Neural progenitor cell (in vitro differentiated cells): ENCODE results near the gene C1QTNF6. TPM values are rescaled to one million over a fixed set of nuclear protein-coding genes. Genes with fewer than 3 reads are reported as not detected.

Experiments
- DNase-seq: peaks from one replicate; pipeline ENCODE4 v3.0.0-alpha.2; 2016; ENCODE audit warnings: low spot score
- H2AFZ ChIP-seq: fragments of 200-600 bp; sonication (generic); replicated peaks from 2 replicates; pipeline ENCODE4 v1.6.1; 2016; ENCODE audit warnings: antibody characterized with exemption
- H3F3A ChIP-seq: fragments of 200-600 bp; sonication (generic); 2 replicates; pipeline ENCODE4 v1.6.1; 2016; ENCODE audit warnings: antibody characterized with exemption, low read depth
- H3K27ac ChIP-seq: fragments of 200-600 bp; sonication (generic); 2 replicates; pipeline ENCODE4 v1.5.1; 2016; ENCODE audit warnings: mild to moderate bottlenecking
- H3K27me3 ChIP-seq: fragments of 200-600 bp; sonication (generic); 2 replicates; pipeline ENCODE4 v1.6.1; 2016; ENCODE audit warnings: mild to moderate bottlenecking, moderate library complexity
- H3K36me3 ChIP-seq: fragments of 200-600 bp; sonication (generic); 2 replicates; pipeline ENCODE4 v1.5.1; 2016
- H3K4me1 ChIP-seq: fragments of 200-600 bp; sonication (generic); 2 replicates; pipeline ENCODE4 v1.6.1; 2016; ENCODE audit warnings: mixed run types
- H3K4me2 ChIP-seq: fragments of 200-600 bp; sonication (generic); 2 replicates; pipeline ENCODE4 v1.6.1; 2016
- H3K4me3 ChIP-seq: fragments of 200-600 bp; sonication (generic); 2 replicates; pipeline ENCODE4 v1.5.1; 2016
- H3K79me2 ChIP-seq: fragments of 200-600 bp; sonication (generic); 2 replicates; pipeline ENCODE4 v1.6.1; 2016; ENCODE audit warnings: low read depth
- H3K9ac ChIP-seq: fragments of 200-600 bp; sonication (generic); 2 replicates; pipeline ENCODE4 v1.6.1; 2016
- H3K9me3 ChIP-seq: fragments of 200-600 bp; sonication (generic); 2 replicates; pipeline ENCODE4 v1.5.1; 2016; ENCODE audit warnings: low read depth
- H4K20me1 ChIP-seq: fragments of 200-600 bp; sonication (generic); 2 replicates; pipeline ENCODE4 v1.6.1; 2016; ENCODE audit warnings: low read depth
- H3K27ac Mint-ChIP-seq: 3 replicates; pipeline ENCODE4 v1.8.0; 2021; ENCODE audit warnings: mixed read lengths
- H3K27me3 Mint-ChIP-seq: 2 replicates; pipeline ENCODE4 v1.8.0; 2022; ENCODE audit warnings: low read depth, mild to moderate bottlenecking, inconsistent platforms, moderate library complexity, mixed read lengths; ENCODE audit not compliant: insufficient read depth
- H3K36me3 Mint-ChIP-seq: 3 replicates; pipeline ENCODE4 v1.8.0; 2021; ENCODE audit warnings: mixed read lengths
- H3K4me1 Mint-ChIP-seq: 3 replicates; pipeline ENCODE4 v1.8.0; 2021; ENCODE audit warnings: mixed read lengths
- H3K4me3 Mint-ChIP-seq: 3 replicates; pipeline ENCODE4 v1.8.0; 2021; ENCODE audit warnings: mild to moderate bottlenecking, moderate library complexity, mixed read lengths
- H3K9me3 Mint-ChIP-seq: 3 replicates; pipeline ENCODE4 v1.8.0; 2020; ENCODE audit warnings: mixed read lengths
- EZH2 ChIP-seq: fragments of 200-600 bp; sonication (generic); IDR thresholded peaks from 2 replicates; pipeline ENCODE4 v1.6.1; 2017; ENCODE audit warnings: antibody characterized with exemption, mild to moderate bottlenecking, moderate library complexity
- EZH2phosphoT487 ChIP-seq: fragments of 200-600 bp; sonication (generic); IDR thresholded peaks from 2 replicates; pipeline ENCODE4 v1.6.1; 2017; ENCODE audit warnings: antibody characterized with exemption
- total RNA-seq: library from RNA; depleted of rRNA; stranded (reverse); fragments of >200 nt; gene quantifications from 2 replicates; pipeline ENCODE4 v1.2.3, GENCODE V29; 2015; ENCODE audit warnings: low replicate concordance
- TF ChIP-seq, protein P1 (sequence below): fragments of 200-600 bp; sonication (generic); IDR thresholded peaks from 2 replicates; pipeline ENCODE4 v1.5.1; 2017; ENCODE audit warnings: antibody characterized with exemption, mild to moderate bottlenecking

The C1QTNF6 gene
- total RNA-seq, 1 donor from 2014 or later = 7.2 TPM

DNA sequence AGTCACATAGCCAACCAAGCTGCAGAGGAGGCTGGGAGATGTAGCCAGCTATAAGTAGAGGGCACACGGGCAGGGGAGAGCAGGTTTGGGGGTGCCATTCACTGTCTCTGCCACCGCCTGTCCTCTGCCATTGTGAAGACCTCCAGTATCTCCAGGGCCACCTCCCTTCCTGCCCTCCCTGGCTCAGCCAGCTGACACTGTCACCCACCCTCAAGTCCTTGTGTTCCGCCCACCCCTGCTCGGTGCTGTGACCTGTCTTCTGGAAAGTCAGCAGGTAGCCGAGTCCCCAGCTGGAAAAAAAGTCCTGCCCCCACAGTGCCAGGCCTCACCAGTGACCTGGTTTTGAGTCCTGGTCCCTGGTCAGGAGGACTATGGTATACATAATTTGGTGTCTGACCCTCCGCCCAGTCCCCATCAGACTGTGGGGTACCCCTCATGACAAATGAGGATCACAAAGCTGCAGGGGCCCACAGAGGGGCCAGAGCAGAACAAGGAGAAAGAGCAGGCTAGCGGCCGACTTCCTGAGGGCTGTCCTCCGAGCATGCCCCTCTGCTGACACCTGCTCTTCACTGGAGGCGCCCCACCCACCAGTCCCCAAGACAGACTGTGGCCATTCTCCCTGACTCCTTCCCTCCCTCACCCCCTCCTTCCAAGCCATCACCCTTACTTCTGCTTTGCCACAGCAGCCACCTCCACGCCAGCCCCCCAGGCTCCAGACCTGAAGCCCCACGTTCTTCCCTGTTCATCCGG, 31.2 kb downstream of the C1QTNF6 start:
- H3K27ac ChIP-seq = no peak overlapping the region
- TF ChIP-seq, protein P1, sequence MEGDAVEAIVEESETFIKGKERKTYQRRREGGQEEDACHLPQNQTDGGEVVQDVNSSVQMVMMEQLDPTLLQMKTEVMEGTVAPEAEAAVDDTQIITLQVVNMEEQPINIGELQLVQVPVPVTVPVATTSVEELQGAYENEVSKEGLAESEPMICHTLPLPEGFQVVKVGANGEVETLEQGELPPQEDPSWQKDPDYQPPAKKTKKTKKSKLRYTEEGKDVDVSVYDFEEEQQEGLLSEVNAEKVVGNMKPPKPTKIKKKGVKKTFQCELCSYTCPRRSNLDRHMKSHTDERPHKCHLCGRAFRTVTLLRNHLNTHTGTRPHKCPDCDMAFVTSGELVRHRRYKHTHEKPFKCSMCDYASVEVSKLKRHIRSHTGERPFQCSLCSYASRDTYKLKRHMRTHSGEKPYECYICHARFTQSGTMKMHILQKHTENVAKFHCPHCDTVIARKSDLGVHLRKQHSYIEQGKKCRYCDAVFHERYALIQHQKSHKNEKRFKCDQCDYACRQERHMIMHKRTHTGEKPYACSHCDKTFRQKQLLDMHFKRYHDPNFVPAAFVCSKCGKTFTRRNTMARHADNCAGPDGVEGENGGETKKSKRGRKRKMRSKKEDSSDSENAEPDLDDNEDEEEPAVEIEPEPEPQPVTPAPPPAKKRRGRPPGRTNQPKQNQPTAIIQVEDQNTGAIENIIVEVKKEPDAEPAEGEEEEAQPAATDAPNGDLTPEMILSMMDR = no peak
- TF ChIP-seq EZH2 = no peak
- TF ChIP-seq EZH2phosphoT487 = no peak
- peaks cover 6% of the 10 kb centered on the region for H3K9me3 Mint-ChIP-seq

DNA sequence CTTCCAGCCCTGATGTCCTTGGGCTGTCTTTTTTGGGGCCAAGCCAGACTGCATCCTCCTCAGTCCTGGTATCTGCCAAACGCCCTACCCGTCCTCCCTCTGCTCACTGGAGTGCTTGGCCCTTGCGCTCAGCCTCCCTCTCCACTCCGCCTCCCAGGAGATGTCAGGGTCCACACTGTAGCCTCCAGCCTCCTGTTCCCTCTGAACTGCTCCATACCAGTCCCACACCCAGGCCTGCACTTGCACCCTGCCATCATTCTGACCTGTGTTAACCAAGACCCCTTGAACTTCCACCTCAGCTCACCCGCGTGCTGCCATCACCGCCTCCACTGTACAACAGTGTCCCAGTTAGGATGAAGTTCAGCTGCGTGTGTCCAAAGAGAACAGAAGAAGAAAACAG, 32.1 kb downstream of the C1QTNF6 start:
- Histone ChIP-seq H3K9ac (no peak overlapping the region), H3K4me1 (no peaks in the 10 kb centered on the region), H4K20me1 (no peaks in the 10 kb centered on the region), H3K27ac (no peak overlapping the region), H3K36me3 (no peaks in the 10 kb centered on the region), H3K4me3 (no peak overlapping the region), H2AFZ (no peak overlapping the region), H3K27me3 (no peaks in the 10 kb centered on the region), H3K9me3 (peaks cover 2% of the 10 kb centered on the region), H3K4me2 (no peak overlapping the region), H3K79me2 (no peaks in the 10 kb centered on the region), H3F3A (no peaks in the 10 kb centered on the region)
- TF ChIP-seq EZH2phosphoT487 (no peak), EZH2 (no peak)
- TF ChIP-seq, protein P1 = no peak
- Mint-ChIP-seq H3K27ac (no peak overlapping the region), H3K4me3 (peak overlapping the region; percentile 50), H3K27me3 (peaks cover 7% of the 10 kb centered on the region), H3K36me3 (no peaks in the 10 kb centered on the region), H3K4me1 (peaks cover 9% of the 10 kb centered on the region), H3K9me3 (peaks cover 12% of the 10 kb centered on the region)
- DNase-seq = no peak

More for the DNA sequence above, 31.2 kb downstream of the C1QTNF6 start:
- Histone ChIP-seq H3K4me1 (no peaks in the 10 kb centered on the region), H3K9ac (no peak overlapping the region), H3K79me2 (no peaks in the 10 kb centered on the region), H3K4me2 (no peak overlapping the region), H3K9me3 (no peaks in the 10 kb centered on the region), H3F3A (no peaks in the 10 kb centered on the region), H3K4me3 (no peak overlapping the region), H4K20me1 (no peaks in the 10 kb centered on the region), H3K36me3 (no peaks in the 10 kb centered on the region), H2AFZ (no peak overlapping the region), H3K27me3 (no peaks in the 10 kb centered on the region)
- Mint-ChIP-seq H3K36me3 (no peaks in the 10 kb centered on the region), H3K4me3 (no peak overlapping the region), H3K27me3 (peaks cover 7% of the 10 kb centered on the region), H3K4me1 (peaks cover 9% of the 10 kb centered on the region), H3K27ac (no peak overlapping the region)
- DNase-seq = no peak

DNA sequence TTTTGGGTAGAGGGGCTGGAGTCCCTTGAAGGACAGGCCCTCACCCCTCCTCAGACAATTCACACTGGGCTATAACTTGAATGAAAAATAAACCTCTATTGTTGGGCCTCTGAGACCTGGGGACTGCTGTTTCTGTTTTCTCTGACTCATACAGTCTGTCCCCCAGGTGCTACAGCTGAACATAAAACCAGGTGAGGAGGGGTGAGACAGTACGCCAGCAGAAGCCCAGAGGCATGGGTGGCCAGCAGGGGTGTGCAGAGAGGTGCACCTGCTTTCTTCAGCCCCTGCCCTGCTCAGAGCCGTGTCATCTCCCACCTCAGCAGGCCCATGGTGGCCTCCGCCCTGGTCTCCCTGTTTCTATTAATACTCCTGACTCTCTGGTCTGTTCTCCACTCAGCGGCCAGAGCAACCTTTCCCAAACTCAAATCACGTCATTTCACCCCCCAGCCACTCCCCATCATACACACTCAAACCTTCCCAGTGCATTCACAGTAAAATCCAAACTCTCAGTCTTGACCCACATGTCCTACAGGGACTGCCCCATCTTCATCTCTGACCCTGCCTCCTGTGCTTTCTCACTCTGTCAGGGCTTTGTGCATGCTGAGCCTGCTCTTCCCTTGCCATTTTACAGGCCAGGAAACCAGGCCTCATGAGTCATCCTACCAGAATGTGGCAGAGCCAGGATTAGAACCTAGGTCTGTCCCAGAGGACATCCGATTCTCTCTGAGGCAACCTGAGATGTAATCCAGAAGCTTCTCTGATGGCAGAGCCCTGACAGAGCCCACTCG, 32.9 kb downstream of the C1QTNF6 start:
- H3K4me1 Mint-ChIP-seq = peaks cover 8% of the 10 kb centered on the region
- no peak for DNase-seq
- Histone ChIP-seq H3K27me3 (no peaks in the 10 kb centered on the region), H3K79me2 (no peaks in the 10 kb centered on the region), H3K4me1 (no peaks in the 10 kb centered on the region), H3K9me3 (peaks cover 5% of the 10 kb centered on the region), H3K36me3 (no peaks in the 10 kb centered on the region), H4K20me1 (no peaks in the 10 kb centered on the region), H3K4me3 (no peak overlapping the region), H3K4me2 (no peak overlapping the region), H3F3A (no peaks in the 10 kb centered on the region), H3K9ac (no peak overlapping the region), H2AFZ (no peak overlapping the region), H3K27ac (no peak overlapping the region)
- H3K27me3 Mint-ChIP-seq = peaks cover 9% of the 10 kb centered on the region
- peaks cover 12% of the 10 kb centered on the region for H3K9me3 Mint-ChIP-seq
- TF ChIP-seq EZH2 (no peak), EZH2phosphoT487 (no peak)
- TF ChIP-seq, protein P1 = no peak
- no peaks in the 10 kb centered on the region for H3K36me3 Mint-ChIP-seq
- H3K27ac Mint-ChIP-seq = no peak overlapping the region
- H3K4me3 Mint-ChIP-seq = no peak overlapping the region
